Tibial nerve (tissue), 4 donors: ENCODE data around the gene IQGAP2.

Experiments
- EP300 ChIP-seq, 2 donors: sonication (generic); formaldehyde crosslinking; IDR thresholded peaks; one replicate each; pipeline ENCODE4 v1.6.1; 2017; ENCODE audit warnings: antibody characterized with exemption in 2 of 2, mild to moderate bottlenecking in 1 of 2
- TF ChIP-seq, protein P1 (sequence below), 5 experiments: fragments of 200-600 bp in 3 of 5; fragments of 450-650 bp in 2 of 5; sonication (generic) in 3 of 5; IDR thresholded peaks; one replicate each; pipeline ENCODE4 v1.5.1; 2016 to 2019; ENCODE audit warnings: antibody characterized with exemption in 5 of 5, mild to moderate bottlenecking in 3 of 5, moderate library complexity in 2 of 5

DNA sequence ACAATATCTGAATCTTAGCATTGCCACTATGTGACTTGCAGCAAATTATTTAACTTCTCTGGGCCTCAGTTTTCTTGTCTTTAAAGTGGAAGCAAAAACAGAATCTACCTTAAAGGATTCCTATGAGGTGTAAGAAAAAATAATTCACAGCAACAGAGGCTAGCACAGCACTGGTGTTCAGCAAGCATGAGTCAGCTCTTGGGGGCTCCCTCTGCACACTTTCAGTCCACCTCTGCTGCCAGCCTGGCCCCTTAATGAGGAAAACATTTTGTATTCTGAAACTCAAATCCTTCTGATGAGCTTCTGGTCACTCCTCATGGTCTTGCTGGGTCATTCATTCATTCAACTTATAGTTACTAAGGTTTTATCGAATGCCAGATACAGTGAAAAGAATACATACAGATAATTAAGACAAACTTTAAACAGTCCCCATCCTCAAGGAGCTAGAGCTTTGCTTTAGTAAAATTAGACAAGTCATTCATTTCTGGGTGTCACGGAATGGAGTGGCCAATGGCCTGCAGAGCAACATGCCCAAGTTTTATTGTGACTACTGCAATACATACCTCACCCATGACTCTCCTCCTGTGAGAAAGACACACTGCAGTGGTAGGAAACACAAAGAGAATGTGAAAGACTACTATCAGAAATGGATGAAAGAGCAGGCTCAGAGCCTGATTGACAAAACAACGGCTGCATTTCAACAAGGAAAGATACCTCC, 26.8 kb upstream of the IQGAP2 start:
- TF ChIP-seq, protein P1, sequence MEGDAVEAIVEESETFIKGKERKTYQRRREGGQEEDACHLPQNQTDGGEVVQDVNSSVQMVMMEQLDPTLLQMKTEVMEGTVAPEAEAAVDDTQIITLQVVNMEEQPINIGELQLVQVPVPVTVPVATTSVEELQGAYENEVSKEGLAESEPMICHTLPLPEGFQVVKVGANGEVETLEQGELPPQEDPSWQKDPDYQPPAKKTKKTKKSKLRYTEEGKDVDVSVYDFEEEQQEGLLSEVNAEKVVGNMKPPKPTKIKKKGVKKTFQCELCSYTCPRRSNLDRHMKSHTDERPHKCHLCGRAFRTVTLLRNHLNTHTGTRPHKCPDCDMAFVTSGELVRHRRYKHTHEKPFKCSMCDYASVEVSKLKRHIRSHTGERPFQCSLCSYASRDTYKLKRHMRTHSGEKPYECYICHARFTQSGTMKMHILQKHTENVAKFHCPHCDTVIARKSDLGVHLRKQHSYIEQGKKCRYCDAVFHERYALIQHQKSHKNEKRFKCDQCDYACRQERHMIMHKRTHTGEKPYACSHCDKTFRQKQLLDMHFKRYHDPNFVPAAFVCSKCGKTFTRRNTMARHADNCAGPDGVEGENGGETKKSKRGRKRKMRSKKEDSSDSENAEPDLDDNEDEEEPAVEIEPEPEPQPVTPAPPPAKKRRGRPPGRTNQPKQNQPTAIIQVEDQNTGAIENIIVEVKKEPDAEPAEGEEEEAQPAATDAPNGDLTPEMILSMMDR (IDR thresholded peaks at IDR 0.05): no peak
- TF ChIP-seq EP300 (IDR thresholded peaks at IDR 0.05): no peak
